ENCODE results near the gene PKP1.

The PKP1 gene

DNA sequence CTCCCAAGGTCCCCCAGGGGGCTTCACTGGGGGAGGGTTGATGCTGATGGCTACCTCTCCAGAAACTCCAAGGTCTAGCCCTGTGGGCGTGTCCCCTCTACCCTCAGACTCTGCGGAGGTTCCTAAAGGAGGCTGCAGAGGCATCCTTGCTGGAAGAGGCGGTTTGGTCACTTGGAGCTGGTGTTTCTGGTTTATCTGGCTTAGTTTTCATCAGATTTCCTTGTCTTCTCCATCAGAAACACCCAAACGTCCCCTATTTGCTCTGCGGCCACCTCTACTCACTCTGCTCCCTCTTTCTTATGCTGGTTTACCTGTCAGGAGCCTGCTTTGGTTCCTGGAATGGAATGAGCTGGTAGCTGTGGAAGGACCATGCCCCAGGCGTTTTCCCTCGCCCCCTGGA, 2.5 kb downstream of the PKP1 start:
- DNase-seq = no peak
- no peak for TF ChIP-seq EZH2 (IDR thresholded peaks at IDR 0.05; ENCODE audit: borderline replicate concordance, low read depth, low read length, severe bottlenecking)
- TF ChIP-seq, protein P1, sequence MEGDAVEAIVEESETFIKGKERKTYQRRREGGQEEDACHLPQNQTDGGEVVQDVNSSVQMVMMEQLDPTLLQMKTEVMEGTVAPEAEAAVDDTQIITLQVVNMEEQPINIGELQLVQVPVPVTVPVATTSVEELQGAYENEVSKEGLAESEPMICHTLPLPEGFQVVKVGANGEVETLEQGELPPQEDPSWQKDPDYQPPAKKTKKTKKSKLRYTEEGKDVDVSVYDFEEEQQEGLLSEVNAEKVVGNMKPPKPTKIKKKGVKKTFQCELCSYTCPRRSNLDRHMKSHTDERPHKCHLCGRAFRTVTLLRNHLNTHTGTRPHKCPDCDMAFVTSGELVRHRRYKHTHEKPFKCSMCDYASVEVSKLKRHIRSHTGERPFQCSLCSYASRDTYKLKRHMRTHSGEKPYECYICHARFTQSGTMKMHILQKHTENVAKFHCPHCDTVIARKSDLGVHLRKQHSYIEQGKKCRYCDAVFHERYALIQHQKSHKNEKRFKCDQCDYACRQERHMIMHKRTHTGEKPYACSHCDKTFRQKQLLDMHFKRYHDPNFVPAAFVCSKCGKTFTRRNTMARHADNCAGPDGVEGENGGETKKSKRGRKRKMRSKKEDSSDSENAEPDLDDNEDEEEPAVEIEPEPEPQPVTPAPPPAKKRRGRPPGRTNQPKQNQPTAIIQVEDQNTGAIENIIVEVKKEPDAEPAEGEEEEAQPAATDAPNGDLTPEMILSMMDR (IDR thresholded peaks at IDR 0.05; ENCODE audit: borderline replicate concordance, extremely low read depth, low read length, poor library complexity, severe bottlenecking) = no peak

DNA sequence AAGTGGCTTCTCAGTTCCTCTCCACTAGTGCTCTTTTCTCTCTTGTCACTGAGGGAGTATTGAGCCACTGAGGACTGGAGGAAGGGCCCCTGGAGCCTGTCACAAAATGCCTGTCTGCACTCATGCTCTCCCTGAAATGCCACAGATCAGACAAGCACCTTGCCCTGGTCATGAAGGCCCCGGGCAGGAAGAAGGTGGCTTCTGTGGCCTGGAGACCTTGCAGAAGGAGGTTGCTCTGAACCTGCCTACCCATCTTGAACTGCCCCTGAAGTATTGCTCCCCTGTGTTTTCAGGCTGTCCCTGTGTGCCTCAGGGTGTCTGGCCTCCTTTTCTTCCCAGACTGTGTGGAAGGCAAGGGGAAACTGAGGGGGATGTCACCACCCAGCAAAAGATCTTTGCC, 3.1 kb downstream of the PKP1 start:
- H4K20me1 ChIP-seq (ENCODE audit: insufficient read depth, low read length) = no peaks in the 10 kb centered on the region
- H3K4me2 ChIP-seq (ENCODE audit: insufficient read depth, low read length) = no peak overlapping the region
- H2AFZ ChIP-seq (ENCODE audit: low read depth, low read length) = no peak overlapping the region
- ATAC-seq (ENCODE audit: insufficient read depth, low read depth) (peak; percentile 59; the same call in 1 of the 3 replicates), DNase-seq (no peak)
- no peaks in the 10 kb centered on the region for H3K27me3 ChIP-seq (ENCODE audit: insufficient read depth, low read length, poor library complexity)
- TF ChIP-seq, protein P1 (IDR thresholded peaks at IDR 0.05; ENCODE audit: borderline replicate concordance, extremely low read depth, low read length, poor library complexity, severe bottlenecking) = no peak
- TF ChIP-seq EZH2 (IDR thresholded peaks at IDR 0.05; ENCODE audit: borderline replicate concordance, low read depth, low read length, severe bottlenecking) = no peak
- no peaks in the 10 kb centered on the region for H3K36me3 ChIP-seq (ENCODE audit: insufficient read depth, low read length)
- no peaks in the 10 kb centered on the region for H3K4me1 ChIP-seq (ENCODE audit: insufficient read depth, low read length)
- H3K9ac ChIP-seq (ENCODE audit: low read depth, low read length) = no peak overlapping the region
- no peaks in the 10 kb centered on the region for H3K79me2 ChIP-seq (ENCODE audit: insufficient read depth, low read length)
- no peak overlapping the region for H3K27ac ChIP-seq (ENCODE audit: low read length)
- no peak overlapping the region for H3K4me3 ChIP-seq (ENCODE audit: low read depth in 1 of 2, low read length in 2 of 2)
- no peaks in the 10 kb centered on the region for H3K9me3 ChIP-seq (ENCODE audit: insufficient read depth, low read length, severe bottlenecking)

More for the DNA sequence above, 2.5 kb downstream of the PKP1 start:
- no peak overlapping the region for H3K27ac ChIP-seq (ENCODE audit: low read length)
- H3K4me1 ChIP-seq (ENCODE audit: insufficient read depth, low read length) = no peaks in the 10 kb centered on the region
- H3K4me3 ChIP-seq (ENCODE audit: low read depth in 1 of 2, low read length in 2 of 2) = no peak overlapping the region
- ATAC-seq (ENCODE audit: insufficient read depth, low read depth) = no peak
- no peaks in the 10 kb centered on the region for H4K20me1 ChIP-seq (ENCODE audit: insufficient read depth, low read length)
- H3K4me2 ChIP-seq (ENCODE audit: insufficient read depth, low read length) = no peak overlapping the region
- H2AFZ ChIP-seq (ENCODE audit: low read depth, low read length) = no peak overlapping the region
- no peaks in the 10 kb centered on the region for H3K36me3 ChIP-seq (ENCODE audit: insufficient read depth, low read length)
- no peaks in the 10 kb centered on the region for H3K9me3 ChIP-seq (ENCODE audit: insufficient read depth, low read length, severe bottlenecking)
- no peaks in the 10 kb centered on the region for H3K79me2 ChIP-seq (ENCODE audit: insufficient read depth, low read length)
- no peak overlapping the region for H3K9ac ChIP-seq (ENCODE audit: low read depth, low read length)
- no peaks in the 10 kb centered on the region for H3K27me3 ChIP-seq (ENCODE audit: insufficient read depth, low read length, poor library complexity)

DNA sequence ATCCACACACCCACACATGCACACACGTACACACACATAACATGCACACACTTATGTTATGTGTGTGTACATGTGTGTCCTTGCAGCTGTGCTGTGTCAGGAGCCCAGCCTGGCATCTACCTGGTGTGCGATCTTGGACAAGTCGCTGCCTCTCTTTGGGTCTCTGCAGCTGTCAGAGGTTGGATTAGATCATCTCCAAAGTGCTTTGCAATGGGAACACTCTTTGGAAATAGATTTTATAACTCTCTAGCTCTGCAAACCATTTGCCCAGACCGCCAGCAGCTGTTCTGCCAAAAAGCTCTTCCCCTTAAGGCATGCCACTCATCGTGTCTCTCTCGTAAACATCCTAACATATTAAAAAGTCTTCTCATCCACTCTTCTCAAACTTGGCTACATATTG, 4.7 kb downstream of the PKP1 start:
- DNase-seq (no peak), ATAC-seq (ENCODE audit: insufficient read depth, low read depth) (no peak)
- no peak overlapping the region for H3K9ac ChIP-seq (ENCODE audit: low read depth, low read length)
- H3K9me3 ChIP-seq (ENCODE audit: insufficient read depth, low read length, severe bottlenecking) = no peaks in the 10 kb centered on the region
- no peak for TF ChIP-seq EZH2 (IDR thresholded peaks at IDR 0.05; ENCODE audit: borderline replicate concordance, low read depth, low read length, severe bottlenecking)
- TF ChIP-seq, protein P1 (IDR thresholded peaks at IDR 0.05; ENCODE audit: borderline replicate concordance, extremely low read depth, low read length, poor library complexity, severe bottlenecking) = no peak
- no peak overlapping the region for H2AFZ ChIP-seq (ENCODE audit: low read depth, low read length)
- H3K4me3 ChIP-seq (ENCODE audit: low read depth in 1 of 2, low read length in 2 of 2) = no peak overlapping the region
- H3K36me3 ChIP-seq (ENCODE audit: insufficient read depth, low read length) = no peaks in the 10 kb centered on the region
- H3K4me1 ChIP-seq (ENCODE audit: insufficient read depth, low read length) = no peaks in the 10 kb centered on the region
- H3K27me3 ChIP-seq (ENCODE audit: insufficient read depth, low read length, poor library complexity) = no peaks in the 10 kb centered on the region
- H4K20me1 ChIP-seq (ENCODE audit: insufficient read depth, low read length) = no peaks in the 10 kb centered on the region
- H3K27ac ChIP-seq (ENCODE audit: low read length) = no peak overlapping the region
- no peaks in the 10 kb centered on the region for H3K79me2 ChIP-seq (ENCODE audit: insufficient read depth, low read length)
- no peak overlapping the region for H3K4me2 ChIP-seq (ENCODE audit: insufficient read depth, low read length)

DNA sequence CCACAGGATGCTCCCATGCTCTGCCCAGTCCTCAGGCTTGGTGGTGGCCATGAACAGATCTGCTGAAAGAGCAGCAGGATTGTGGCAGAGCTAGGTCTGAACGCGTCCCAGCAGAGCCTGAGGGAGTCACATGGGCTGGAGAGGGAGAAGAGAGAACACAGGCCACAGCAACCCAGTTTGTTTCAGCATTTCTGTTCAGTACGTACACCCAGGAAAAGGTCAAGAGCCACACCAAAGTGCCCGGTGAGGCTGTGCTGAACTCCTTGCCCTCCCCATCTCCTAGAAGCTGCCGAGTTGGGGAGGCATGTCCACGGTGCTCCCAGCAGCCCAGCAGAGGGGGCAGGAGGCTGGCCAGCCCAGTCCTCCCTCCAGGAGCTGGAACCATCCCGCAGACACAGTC, 5.5 kb downstream of the PKP1 start:
- no peak for ATAC-seq (ENCODE audit: insufficient read depth, low read depth)
- Histone ChIP-seq H2AFZ (ENCODE audit: low read depth, low read length) (no peak overlapping the region), H3K36me3 (ENCODE audit: insufficient read depth, low read length) (no peaks in the 10 kb centered on the region), H3K4me2 (ENCODE audit: insufficient read depth, low read length) (no peak overlapping the region), H3K9ac (ENCODE audit: low read depth, low read length) (no peak overlapping the region), H3K27me3 (ENCODE audit: insufficient read depth, low read length, poor library complexity) (no peaks in the 10 kb centered on the region), H3K79me2 (ENCODE audit: insufficient read depth, low read length) (no peaks in the 10 kb centered on the region), H3K4me1 (ENCODE audit: insufficient read depth, low read length) (no peaks in the 10 kb centered on the region), H3K9me3 (ENCODE audit: insufficient read depth, low read length, severe bottlenecking) (no peaks in the 10 kb centered on the region), H3K4me3 (ENCODE audit: low read depth in 1 of 2, low read length in 2 of 2) (no peak overlapping the region), H3K27ac (ENCODE audit: low read length) (no peak overlapping the region), H4K20me1 (ENCODE audit: insufficient read depth, low read length) (no peaks in the 10 kb centered on the region)
- TF ChIP-seq, protein P1 (IDR thresholded peaks at IDR 0.05; ENCODE audit: borderline replicate concordance, extremely low read depth, low read length, poor library complexity, severe bottlenecking) = no peak
- no peak for TF ChIP-seq EZH2 (IDR thresholded peaks at IDR 0.05; ENCODE audit: borderline replicate concordance, low read depth, low read length, severe bottlenecking)
- no peak for DNase-seq

Measured in DND-41 (cell line).